PFSK-1 (cell line): Measurements from ENCODE around the gene ZCCHC8.

Experiments used
- POLR2AphosphoS5 ChIP-seq: IDR thresholded peaks from 2 replicates; pipeline ENCODE4 v1.6.1; 2012; ENCODE audit warnings: low read depth, mild to moderate bottlenecking, control low read depth, low read length, moderate library complexity
- SIN3A ChIP-seq: IDR thresholded peaks from 2 replicates; pipeline ENCODE4 v1.6.1; 2012; ENCODE audit warnings: mild to moderate bottlenecking, low read length, moderate library complexity, borderline replicate concordance; ENCODE audit not compliant: insufficient read depth
- TAF1 ChIP-seq: IDR thresholded peaks from 2 replicates; pipeline ENCODE4 v1.6.1; 2012; ENCODE audit warnings: low read length, control low read depth, borderline replicate concordance; ENCODE audit not compliant: insufficient read depth
- TF ChIP-seq, protein P1 (sequence below), 2 experiments: IDR thresholded peaks; 2 replicates each; pipeline versions ENCODE4 v1.6.1 to v1.8.0; 2011 to 2012; ENCODE audit warnings: low read depth in 2 of 2, low read length in 2 of 2, control low read depth in 1 of 2, inconsistent platforms in 1 of 2, mild to moderate bottlenecking in 1 of 2, moderate library complexity in 1 of 2; ENCODE audit not compliant: insufficient read depth in 1 of 2

DNA sequence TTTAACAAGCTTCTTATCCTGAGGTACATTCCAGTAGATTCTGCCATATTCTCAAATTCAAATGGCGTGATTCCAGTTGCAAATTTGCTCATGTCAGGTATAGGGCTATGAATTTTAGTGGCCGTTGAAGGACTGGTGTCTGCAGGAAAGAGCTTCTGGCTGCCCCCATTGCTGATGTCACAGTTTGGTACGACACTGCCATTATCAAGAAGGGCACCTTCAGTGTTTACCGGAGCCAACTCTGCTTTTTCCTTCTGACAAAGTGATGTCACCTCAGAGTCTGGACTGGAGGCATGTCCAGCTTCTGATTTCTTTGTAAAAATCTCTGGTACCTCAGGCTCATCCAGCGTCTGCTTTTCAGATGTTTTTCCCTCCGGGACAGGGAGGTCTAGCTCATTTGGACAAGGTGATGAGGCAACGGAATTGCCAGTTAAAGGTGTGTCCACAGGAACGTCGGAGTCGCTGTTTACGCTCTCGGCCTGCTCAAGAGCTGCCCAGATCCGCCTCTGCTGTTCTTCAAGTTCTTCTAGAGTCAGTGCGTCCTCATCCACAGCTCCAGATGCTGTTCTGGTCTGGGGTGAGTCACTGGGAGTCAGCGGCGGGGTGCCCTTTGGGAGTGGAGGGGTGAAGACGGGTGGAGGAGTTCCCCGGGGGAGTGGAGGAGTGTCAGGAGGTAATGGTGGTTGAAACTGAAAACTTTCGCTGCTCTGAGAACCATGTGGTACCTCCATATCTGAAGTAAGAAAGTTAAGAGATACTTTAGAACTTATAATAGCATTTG lies 27.0 kb downstream of the ZCCHC8 start:
- no peak for TF ChIP-seq POLR2AphosphoS5
- no peak for TF ChIP-seq TAF1
- TF ChIP-seq, protein P1, sequence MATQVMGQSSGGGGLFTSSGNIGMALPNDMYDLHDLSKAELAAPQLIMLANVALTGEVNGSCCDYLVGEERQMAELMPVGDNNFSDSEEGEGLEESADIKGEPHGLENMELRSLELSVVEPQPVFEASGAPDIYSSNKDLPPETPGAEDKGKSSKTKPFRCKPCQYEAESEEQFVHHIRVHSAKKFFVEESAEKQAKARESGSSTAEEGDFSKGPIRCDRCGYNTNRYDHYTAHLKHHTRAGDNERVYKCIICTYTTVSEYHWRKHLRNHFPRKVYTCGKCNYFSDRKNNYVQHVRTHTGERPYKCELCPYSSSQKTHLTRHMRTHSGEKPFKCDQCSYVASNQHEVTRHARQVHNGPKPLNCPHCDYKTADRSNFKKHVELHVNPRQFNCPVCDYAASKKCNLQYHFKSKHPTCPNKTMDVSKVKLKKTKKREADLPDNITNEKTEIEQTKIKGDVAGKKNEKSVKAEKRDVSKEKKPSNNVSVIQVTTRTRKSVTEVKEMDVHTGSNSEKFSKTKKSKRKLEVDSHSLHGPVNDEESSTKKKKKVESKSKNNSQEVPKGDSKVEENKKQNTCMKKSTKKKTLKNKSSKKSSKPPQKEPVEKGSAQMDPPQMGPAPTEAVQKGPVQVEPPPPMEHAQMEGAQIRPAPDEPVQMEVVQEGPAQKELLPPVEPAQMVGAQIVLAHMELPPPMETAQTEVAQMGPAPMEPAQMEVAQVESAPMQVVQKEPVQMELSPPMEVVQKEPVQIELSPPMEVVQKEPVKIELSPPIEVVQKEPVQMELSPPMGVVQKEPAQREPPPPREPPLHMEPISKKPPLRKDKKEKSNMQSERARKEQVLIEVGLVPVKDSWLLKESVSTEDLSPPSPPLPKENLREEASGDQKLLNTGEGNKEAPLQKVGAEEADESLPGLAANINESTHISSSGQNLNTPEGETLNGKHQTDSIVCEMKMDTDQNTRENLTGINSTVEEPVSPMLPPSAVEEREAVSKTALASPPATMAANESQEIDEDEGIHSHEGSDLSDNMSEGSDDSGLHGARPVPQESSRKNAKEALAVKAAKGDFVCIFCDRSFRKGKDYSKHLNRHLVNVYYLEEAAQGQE (IDR thresholded peaks at IDR 0.05; ENCODE audit: insufficient read depth in 1 of 2, low read depth in 2 of 2, low read length in 2 of 2) = no peak
- TF ChIP-seq SIN3A = no peak
